ENCODE measurements around the gene SALL1.

- no peak for TF ChIP-seq RAD21 (conservative IDR thresholded peaks at IDR 0.05)
- TF ChIP-seq TAF1 (IDR thresholded peaks at IDR 0.05; ENCODE audit: low read depth) = no peak
- no peak for TF ChIP-seq REST (IDR thresholded peaks at IDR 0.05; ENCODE audit: borderline replicate concordance)
- TF ChIP-seq EZH2 (IDR thresholded peaks at IDR 0.05; ENCODE audit: borderline replicate concordance, insufficient read depth, low read length, poor library complexity, severe bottlenecking) = no peak
- no peak for TF ChIP-seq CTCF (IDR thresholded peaks at IDR 0.05; ENCODE audit: poor library complexity, severe bottlenecking)
- no peak for TF ChIP-seq MXI1 (conservative IDR thresholded peaks at IDR 0.05; ENCODE audit: poor library complexity, severe bottlenecking)
- no peak for TF ChIP-seq SMC3 (conservative IDR thresholded peaks at IDR 0.05; ENCODE audit: poor library complexity)
Measured at GRCh38 chr16:51167170-51167895, 16.3 kb upstream of the SALL1 start.

All from neural cell (in vitro differentiated cells).